Ascending aorta (tissue), 2 donors: ENCODE measurements around the gene TMEM132A. TPM values are rescaled to one million over a fixed set of nuclear protein-coding genes. Genes with fewer than 3 reads are reported as not detected.

Experiments
- DNase-seq, 2 donors: peaks; one replicate each; pipeline ENCODE4 v3.0.0-alpha.2; 2019; ENCODE audit warnings: low spot score in 2 of 2
- H3K27ac ChIP-seq, 2 donors: fragments of 200-600 bp; sonication (generic); one replicate each; pipeline ENCODE4 v1.5.1; 2016 to 2017; ENCODE audit warnings: mild to moderate bottlenecking in 1 of 2
- H3K27me3 ChIP-seq: fragments of 200-600 bp; sonication (generic); one replicate; pipeline ENCODE4 v1.5.1; 2017
- H3K36me3 ChIP-seq, 2 donors: fragments of 200-600 bp; sonication (generic); one replicate each; pipeline ENCODE4 v1.5.1; 2016
- H3K4me1 ChIP-seq, 2 donors: fragments of 200-600 bp; sonication (generic); one replicate each; pipeline ENCODE4 v1.5.1; 2016 to 2017; ENCODE audit warnings: mild to moderate bottlenecking in 1 of 2
- H3K4me3 ChIP-seq, 2 donors: fragments of 200-600 bp; sonication (generic); one replicate each; pipeline ENCODE4 v1.5.1; 2016 to 2017; ENCODE audit warnings: mild to moderate bottlenecking in 1 of 2
- H3K9me3 ChIP-seq, 2 donors: fragments of 200-600 bp; sonication (generic); one replicate each; pipeline ENCODE4 v1.5.1; 2016
- intact Hi-C: fragments of 100-400 bp; cut with DNase I; formaldehyde crosslinking; loops from one replicate; pipeline ENCODE4 v1.15.1; 2023
- total RNA-seq: library from RNA; depleted of rRNA; stranded (reverse); fragments of >200 nt; gene quantifications from one replicate; pipeline ENCODE4 v1.1.0, GENCODE V29; 2016
- TF ChIP-seq, protein P1 (sequence below), 3 experiments: fragments of 200-600 bp in 2 of 3; fragments of 450-650 bp in 1 of 3; sonication (generic) in 2 of 3; IDR thresholded peaks; one replicate each; pipeline ENCODE4 v1.5.1; 2016 to 2019; ENCODE audit warnings: antibody characterized with exemption in 3 of 3, mild to moderate bottlenecking in 1 of 3, moderate library complexity in 1 of 3

The TMEM132A gene
- total RNA-seq, 1 donor from 2014 or later = 18.9 TPM

DNA sequence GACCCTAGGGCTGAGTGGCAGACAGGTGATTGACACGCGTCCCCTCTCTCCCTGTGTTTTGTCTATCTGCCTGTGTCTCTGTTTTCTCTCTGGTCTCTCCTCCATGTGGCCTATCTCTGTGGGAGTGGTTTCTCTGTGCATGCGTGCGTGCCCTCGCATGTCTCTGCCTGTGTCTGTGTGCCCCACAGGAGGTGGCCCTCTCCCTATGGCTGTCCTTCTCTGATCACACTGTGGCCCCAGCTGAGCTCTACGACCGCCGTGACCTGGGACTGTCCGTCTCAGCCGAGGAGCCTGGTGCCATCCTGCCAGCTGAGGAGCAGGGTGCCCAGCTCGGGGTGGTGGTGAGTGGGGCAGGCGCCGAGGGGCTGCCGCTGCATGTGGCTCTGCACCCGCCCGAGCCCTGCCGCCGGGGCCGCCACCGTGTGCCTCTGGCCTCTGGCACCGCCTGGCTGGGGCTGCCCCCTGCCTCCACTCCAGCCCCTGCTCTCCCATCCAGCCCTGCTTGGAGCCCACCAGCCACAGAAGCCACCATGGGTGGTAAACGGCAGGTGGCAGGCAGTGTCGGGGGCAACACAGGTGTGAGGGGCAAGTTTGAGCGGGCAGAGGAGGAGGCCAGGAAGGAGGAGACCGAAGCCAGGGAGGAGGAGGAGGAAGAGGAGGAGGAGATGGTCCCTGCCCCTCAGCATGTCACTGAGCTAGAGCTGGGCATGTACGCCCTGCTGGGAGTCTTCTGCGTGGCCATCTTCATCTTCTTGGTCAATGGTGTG is 11.6 kb downstream of the TMEM132A start:
- Histone ChIP-seq H3K4me1 (no peaks in the 10 kb centered on the region), H3K27ac (no peak overlapping the region), H3K4me3 (no peak overlapping the region), H3K36me3 (peaks cover 14 to 26% of the 10 kb centered on the region in 2 donors), H3K9me3 (no peaks in the 10 kb centered on the region), H3K27me3 (no peaks in the 10 kb centered on the region)
- DNase-seq = no peak
- TF ChIP-seq, protein P1, sequence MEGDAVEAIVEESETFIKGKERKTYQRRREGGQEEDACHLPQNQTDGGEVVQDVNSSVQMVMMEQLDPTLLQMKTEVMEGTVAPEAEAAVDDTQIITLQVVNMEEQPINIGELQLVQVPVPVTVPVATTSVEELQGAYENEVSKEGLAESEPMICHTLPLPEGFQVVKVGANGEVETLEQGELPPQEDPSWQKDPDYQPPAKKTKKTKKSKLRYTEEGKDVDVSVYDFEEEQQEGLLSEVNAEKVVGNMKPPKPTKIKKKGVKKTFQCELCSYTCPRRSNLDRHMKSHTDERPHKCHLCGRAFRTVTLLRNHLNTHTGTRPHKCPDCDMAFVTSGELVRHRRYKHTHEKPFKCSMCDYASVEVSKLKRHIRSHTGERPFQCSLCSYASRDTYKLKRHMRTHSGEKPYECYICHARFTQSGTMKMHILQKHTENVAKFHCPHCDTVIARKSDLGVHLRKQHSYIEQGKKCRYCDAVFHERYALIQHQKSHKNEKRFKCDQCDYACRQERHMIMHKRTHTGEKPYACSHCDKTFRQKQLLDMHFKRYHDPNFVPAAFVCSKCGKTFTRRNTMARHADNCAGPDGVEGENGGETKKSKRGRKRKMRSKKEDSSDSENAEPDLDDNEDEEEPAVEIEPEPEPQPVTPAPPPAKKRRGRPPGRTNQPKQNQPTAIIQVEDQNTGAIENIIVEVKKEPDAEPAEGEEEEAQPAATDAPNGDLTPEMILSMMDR (IDR thresholded peaks at IDR 0.05) = no peak
- intact Hi-C loops = no loop called here

DNA sequence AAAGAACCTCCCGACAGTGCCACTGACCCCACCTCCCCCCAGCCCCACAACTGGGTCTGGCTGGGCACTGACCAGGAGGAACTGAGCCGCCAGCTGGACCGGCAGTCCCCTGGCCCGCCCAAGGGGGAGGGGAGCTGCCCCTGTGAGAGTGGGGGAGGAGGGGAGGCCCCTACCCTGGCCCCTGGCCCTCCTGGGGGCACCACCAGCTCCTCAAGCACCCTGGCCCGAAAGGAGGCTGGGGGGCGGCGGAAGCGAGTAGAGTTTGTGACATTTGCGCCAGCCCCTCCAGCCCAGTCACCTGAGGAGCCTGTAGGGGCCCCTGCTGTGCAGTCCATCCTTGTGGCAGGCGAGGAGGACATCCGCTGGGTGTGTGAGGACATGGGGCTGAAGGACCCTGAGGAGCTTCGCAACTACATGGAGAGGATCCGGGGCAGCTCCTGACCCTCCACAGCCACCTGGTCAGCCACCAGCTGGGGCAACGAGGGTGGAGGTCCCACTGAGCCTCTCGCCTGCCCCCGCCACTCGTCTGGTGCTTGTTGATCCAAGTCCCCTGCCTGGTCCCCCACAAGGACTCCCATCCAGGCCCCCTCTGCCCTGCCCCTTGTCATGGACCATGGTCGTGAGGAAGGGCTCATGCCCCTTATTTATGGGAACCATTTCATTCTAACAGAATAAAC is 12.3 kb downstream of the TMEM132A start:
- intact Hi-C loops = no loop called here
- Histone ChIP-seq H3K4me3 (no peak overlapping the region), H3K27ac (no peak overlapping the region), H3K4me1 (no peaks in the 10 kb centered on the region), H3K9me3 (no peaks in the 10 kb centered on the region), H3K27me3 (no peaks in the 10 kb centered on the region), H3K36me3 (peaks cover 20 to 33% of the 10 kb centered on the region in 2 donors)
- DNase-seq = no peak
- TF ChIP-seq, protein P1 (IDR thresholded peaks at IDR 0.05) = no peak

DNA sequence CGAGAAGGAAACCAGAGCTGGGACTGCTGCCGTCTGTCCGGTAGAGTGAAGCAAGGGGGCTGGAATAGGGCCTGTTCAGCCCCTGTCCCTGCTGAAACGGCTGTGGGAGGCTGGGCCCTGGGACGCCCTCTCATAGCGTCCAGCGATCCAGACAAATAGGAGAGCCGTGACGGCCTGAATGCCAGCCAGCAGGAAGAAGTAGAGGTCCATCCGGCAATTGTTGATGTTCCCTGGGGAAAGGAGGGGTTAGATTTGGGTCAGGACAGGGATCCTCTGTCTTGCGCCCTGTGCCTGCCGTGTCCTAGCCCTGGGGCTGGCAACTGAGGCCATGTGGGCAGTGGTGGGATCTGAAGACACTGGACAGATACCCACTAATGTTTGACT is 12.9 kb downstream of the TMEM132A start:
- no peaks in the 10 kb centered on the region for H3K9me3 ChIP-seq
- H3K27me3 ChIP-seq = no peaks in the 10 kb centered on the region
- H3K4me1 ChIP-seq = no peaks in the 10 kb centered on the region
- intact Hi-C loops = no loop called here
- no peak overlapping the region for H3K27ac ChIP-seq
- no peak overlapping the region for H3K4me3 ChIP-seq
- TF ChIP-seq, protein P1 (IDR thresholded peaks at IDR 0.05) = no peak
- DNase-seq = no peak
- peaks cover 26 to 38% of the 10 kb centered on the region in 2 donors for H3K36me3 ChIP-seq

DNA sequence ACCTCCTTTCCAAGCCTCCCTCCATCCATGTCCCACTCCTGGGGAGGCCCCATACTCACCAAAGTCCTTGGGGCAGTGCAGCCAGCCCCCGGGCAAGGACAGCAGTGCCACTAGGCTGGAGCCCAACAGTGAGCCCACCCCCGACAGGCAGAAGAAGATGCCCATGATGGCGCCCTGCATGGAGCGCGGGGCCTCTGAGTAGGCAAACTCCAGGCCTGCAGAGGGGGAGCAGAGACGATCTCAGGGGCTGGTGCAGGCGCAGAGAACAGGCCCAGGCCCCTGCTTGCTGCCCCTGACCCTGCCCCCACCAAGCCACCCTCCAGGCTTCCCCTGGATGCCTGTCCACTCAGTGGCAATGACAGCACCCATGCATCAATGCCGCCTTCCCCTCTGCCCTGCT is 13.6 kb downstream of the TMEM132A start:
- no peaks in the 10 kb centered on the region for H3K27me3 ChIP-seq
- TF ChIP-seq, protein P1 (IDR thresholded peaks at IDR 0.05) = no peak
- H3K9me3 ChIP-seq = no peaks in the 10 kb centered on the region
- H3K4me3 ChIP-seq = no peak overlapping the region
- DNase-seq = no peak
- peaks cover 27 to 44% of the 10 kb centered on the region in 2 donors for H3K36me3 ChIP-seq
- H3K4me1 ChIP-seq = no peaks in the 10 kb centered on the region
- H3K27ac ChIP-seq = no peak overlapping the region
- intact Hi-C loops = no loop called here

DNA sequence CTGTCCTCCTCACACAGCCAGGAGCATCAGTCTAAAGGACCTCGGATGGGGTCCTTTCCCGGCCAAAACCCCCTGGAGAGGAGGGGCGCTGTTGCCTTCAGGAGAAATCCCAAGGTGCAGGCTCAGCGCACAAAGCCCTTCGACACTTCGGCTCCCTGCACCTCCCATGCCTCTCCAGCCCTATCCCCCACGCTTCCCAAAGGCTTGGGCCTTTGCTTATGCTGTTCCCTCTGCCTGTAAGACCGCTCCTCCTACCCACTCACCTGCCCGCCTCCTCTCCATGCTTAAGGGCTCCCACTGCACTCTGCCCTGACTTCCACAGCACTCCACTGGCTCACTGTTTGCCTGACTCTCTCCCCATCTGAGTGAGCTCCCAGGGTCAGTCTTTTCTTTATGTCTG is 14.2 kb downstream of the TMEM132A start:
- no peaks in the 10 kb centered on the region for H3K4me1 ChIP-seq
- H3K27ac ChIP-seq = no peak overlapping the region
- no peak for DNase-seq
- no peak overlapping the region for H3K4me3 ChIP-seq
- intact Hi-C loops = no loop called here
- no peaks in the 10 kb centered on the region for H3K27me3 ChIP-seq
- no peaks in the 10 kb centered on the region for H3K9me3 ChIP-seq
- H3K36me3 ChIP-seq = peaks cover 32 to 49% of the 10 kb centered on the region in 2 donors
- TF ChIP-seq, protein P1 (IDR thresholded peaks at IDR 0.05) = no peak
